ENCODE data around the gene LCLAT1. TPM values are rescaled to one million over a fixed set of nuclear protein-coding genes. Genes with fewer than 3 reads are reported as not detected.
"Not testable (repeated sequence)": the region's sequence is repeated elsewhere in the genome, so short reads cannot be mapped to it uniquely, and the experiment has no call there.

LCLAT1 gene
- polyA plus RNA-seq, 1 experiment = 10.8 TPM

DNA sequence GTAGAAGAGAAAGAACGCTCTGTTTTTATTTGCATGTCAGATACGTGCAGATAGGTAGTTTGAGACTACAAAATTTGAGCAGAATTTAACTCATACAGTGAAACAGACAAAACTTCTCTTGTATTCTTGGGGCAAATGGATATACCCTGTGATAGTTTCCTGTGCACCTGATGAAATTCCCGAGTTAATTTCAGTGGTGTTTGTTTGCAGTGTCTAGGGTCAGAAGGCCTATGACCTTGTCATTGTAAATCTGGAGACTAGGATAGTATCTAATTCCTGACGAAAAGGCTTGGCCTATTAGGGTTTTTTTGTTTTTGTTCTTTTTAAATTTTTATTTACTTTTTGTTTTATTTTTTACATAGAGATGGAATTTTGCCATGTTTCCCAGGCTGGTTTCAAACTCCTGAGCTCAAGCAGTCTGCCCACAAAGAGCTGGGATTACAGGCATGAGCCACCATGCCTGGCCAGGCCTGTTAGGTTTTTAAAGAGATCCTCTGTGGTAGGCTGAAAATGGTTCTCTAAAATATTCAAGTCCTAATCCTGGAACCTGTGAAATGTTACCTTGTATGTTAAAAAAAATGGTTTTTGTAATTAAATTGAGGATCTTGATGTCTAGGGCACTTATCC, 17.6 kb downstream of the LCLAT1 start:
- no peak overlapping the region for H3K4me3 ChIP-seq (ENCODE audit: low read depth, low read length)
- TF ChIP-seq, protein P1, sequence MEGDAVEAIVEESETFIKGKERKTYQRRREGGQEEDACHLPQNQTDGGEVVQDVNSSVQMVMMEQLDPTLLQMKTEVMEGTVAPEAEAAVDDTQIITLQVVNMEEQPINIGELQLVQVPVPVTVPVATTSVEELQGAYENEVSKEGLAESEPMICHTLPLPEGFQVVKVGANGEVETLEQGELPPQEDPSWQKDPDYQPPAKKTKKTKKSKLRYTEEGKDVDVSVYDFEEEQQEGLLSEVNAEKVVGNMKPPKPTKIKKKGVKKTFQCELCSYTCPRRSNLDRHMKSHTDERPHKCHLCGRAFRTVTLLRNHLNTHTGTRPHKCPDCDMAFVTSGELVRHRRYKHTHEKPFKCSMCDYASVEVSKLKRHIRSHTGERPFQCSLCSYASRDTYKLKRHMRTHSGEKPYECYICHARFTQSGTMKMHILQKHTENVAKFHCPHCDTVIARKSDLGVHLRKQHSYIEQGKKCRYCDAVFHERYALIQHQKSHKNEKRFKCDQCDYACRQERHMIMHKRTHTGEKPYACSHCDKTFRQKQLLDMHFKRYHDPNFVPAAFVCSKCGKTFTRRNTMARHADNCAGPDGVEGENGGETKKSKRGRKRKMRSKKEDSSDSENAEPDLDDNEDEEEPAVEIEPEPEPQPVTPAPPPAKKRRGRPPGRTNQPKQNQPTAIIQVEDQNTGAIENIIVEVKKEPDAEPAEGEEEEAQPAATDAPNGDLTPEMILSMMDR (IDR thresholded peaks at IDR 0.05; ENCODE audit: insufficient read depth, low read depth, low read length) = no peak
- ChIA-PET CTCF (interaction anchor here (0.6 kb wide), 1 partner anchor 252 kb away, joined by 3 read pairs; no protein-coding TSS in a partner anchor), POLR2A (no interaction called here)
- no peaks in the 10 kb centered on the region for H3K27me3 ChIP-seq (ENCODE audit: control insufficient read depth, insufficient read depth, low read length)
- DNase-seq (ENCODE audit: low read depth) = no peak
- H3K36me3 ChIP-seq (ENCODE audit: control insufficient read depth, insufficient read depth, low read length) = no peaks in the 10 kb centered on the region

DNA sequence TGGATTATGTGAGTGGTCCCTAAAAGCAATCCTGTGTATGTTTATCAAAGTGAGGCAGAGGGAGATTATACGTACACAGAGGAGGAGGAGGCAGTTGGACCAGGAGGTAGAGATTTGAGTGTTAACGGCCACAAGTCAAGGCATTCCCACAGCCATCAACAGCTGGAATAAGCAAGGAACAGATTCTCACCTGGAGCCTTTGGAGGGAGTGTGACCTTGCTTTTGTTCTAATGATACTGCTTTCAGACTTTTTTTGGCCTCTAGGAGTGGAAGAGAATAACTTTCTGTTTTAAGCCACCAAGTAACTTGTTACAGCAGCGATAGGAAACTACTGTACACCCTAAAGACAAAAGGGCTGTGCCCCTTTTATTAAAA, 18.1 kb downstream of the LCLAT1 start:
- Histone ChIP-seq H3K36me3 (ENCODE audit: control insufficient read depth, insufficient read depth, low read length) (no peaks in the 10 kb centered on the region), H3K4me3 (ENCODE audit: low read depth, low read length) (no peak overlapping the region), H3K27me3 (ENCODE audit: control insufficient read depth, insufficient read depth, low read length) (no peaks in the 10 kb centered on the region)
- TF ChIP-seq, protein P1 (IDR thresholded peaks at IDR 0.05; ENCODE audit: insufficient read depth, low read depth, low read length) = no peak
- ChIA-PET POLR2A (no interaction called here), CTCF (interaction anchor here (0.6 kb wide), 1 partner anchor 252 kb away, joined by 3 read pairs; no protein-coding TSS in a partner anchor)
- no peak for DNase-seq (ENCODE audit: low read depth)

DNA sequence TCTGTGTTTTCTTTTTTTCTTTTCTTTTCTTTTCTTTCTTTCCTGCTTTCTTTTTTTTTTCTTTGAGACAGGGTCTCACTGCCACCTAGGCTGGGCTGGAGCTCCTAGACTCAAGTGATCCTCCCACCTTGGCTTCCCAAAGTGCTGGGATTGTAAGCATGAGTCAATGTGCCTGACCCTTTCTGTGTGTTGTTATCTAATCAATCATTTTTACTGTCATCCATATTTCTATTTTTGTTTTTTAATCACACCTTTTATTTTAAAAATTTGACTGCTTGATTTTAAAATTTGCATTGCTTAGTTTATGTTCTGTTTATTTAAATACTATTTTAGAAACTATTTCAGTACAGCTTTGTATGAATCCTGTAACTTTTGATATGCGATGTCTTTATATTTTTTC, 19.2 kb downstream of the LCLAT1 start:
- no peaks in the 10 kb centered on the region for H3K36me3 ChIP-seq (ENCODE audit: control insufficient read depth, insufficient read depth, low read length)
- no peak overlapping the region for H3K4me3 ChIP-seq (ENCODE audit: low read depth, low read length)
- TF ChIP-seq, protein P1 (IDR thresholded peaks at IDR 0.05; ENCODE audit: insufficient read depth, low read depth, low read length) = no peak
- POLR2A ChIA-PET = no interaction called here
- no peaks in the 10 kb centered on the region for H3K27me3 ChIP-seq (ENCODE audit: control insufficient read depth, insufficient read depth, low read length)
- DNase-seq (ENCODE audit: low read depth) = no peak
- CTCF ChIA-PET = interaction anchor here (0.9 kb wide), 1 partner anchor 27 kb away, joined by 4 read pairs; no protein-coding TSS in a partner anchor

DNA sequence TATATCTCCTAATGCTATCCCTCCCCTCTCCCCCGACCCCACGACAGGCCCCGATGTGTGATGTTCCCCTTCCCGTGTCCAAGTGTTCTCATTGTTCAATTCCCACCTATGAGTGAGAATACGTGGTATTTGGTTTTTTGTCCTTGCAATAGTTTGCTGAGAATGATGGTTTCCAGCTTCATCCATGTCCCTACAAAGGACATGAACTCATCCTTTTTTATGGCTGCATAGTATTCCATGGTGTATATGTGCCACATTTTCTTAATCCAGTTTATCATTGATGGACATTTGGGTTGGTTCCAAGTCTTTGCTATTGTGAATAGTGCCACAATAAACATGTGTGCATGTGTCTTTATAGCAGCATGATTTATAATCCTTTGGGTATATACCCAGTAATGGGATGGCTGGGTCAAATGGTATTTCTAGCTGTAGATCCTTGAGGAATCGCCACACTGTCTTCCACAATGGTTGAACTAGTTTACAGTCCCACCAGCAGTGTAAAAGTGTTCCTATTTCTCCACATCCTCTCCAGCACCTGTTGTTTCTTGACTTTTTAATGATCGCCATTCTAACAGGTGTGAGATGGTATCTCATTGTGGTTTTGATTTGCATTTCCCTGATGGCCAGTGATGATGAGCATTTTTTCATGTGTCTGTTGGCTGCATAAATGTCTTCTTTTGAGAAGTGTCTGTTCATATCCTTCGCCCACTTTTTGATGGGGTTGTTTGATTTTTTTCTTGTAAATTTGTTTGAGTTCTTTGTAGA, 20.2 kb downstream of the LCLAT1 start:
- H3K4me3 ChIP-seq (ENCODE audit: low read depth, low read length); DNase-seq (ENCODE audit: low read depth); CTCF ChIA-PET; H3K27me3 ChIP-seq (ENCODE audit: control insufficient read depth, insufficient read depth, low read length); POLR2A ChIA-PET; H3K36me3 ChIP-seq (ENCODE audit: control insufficient read depth, insufficient read depth, low read length): not testable (repeated sequence)

DNA sequence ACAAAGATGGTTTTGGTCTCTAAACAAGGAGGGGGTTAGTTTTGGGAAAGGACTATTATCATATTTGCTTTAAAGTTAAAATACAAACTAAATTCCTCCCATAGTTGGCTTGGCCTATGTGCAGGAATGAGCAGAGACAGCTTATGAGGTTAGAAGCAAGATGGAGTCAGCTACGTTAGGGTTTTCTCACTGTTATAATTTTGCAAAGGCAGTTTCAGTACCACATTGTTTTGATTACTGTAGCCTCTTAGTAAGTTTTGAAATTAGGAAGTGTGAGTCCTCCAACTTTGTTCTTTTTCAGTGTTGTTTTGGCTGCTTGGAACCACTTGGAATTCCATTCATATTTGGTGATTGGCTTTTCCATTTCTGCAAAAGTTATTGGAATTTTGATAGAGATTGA, 23.4 kb downstream of the LCLAT1 start:
- ChIA-PET POLR2A (no interaction called here), CTCF (interaction anchor here (0.7 kb wide), 1 partner anchor 66 kb away, joined by 4 read pairs; no protein-coding TSS in a partner anchor)
- no peaks in the 10 kb centered on the region for H3K27me3 ChIP-seq (ENCODE audit: control insufficient read depth, insufficient read depth, low read length)
- no peak overlapping the region for H3K4me3 ChIP-seq (ENCODE audit: low read depth, low read length)
- DNase-seq (ENCODE audit: low read depth) = no peak
- TF ChIP-seq, protein P1 (IDR thresholded peaks at IDR 0.05; ENCODE audit: insufficient read depth, low read depth, low read length) = no peak
- no peaks in the 10 kb centered on the region for H3K36me3 ChIP-seq (ENCODE audit: control insufficient read depth, insufficient read depth, low read length)
